Smooth muscle cell (in vitro differentiated cells): ENCODE data around the gene ZC3H12C. TPM values are rescaled to one million over a fixed set of nuclear protein-coding genes. Genes with fewer than 3 reads are reported as not detected.

Experiments
- DNase-seq: peaks from one replicate; lab custom pipeline; 2025; ENCODE audit not compliant: unreplicated experiment; lab: John Stamatoyannopoulos, UW
- H2AFZ ChIP-seq: fragments of 200-600 bp; sonication (generic); 2 replicates; pipeline ENCODE4 v1.6.0; 2016; ENCODE audit warnings: antibody characterized with exemption, low read depth, mild to moderate bottlenecking
- H3F3A ChIP-seq: fragments of 200-600 bp; sonication (generic); 2 replicates; pipeline ENCODE4 v1.6.0; 2017; ENCODE audit warnings: antibody characterized with exemption, low read depth
- H3K27ac ChIP-seq: fragments of 200-600 bp; sonication (generic); 2 replicates; pipeline ENCODE4 v1.5.1; 2016; ENCODE audit warnings: low read depth, mild to moderate bottlenecking
- H3K27me3 ChIP-seq: fragments of 200-600 bp; sonication (generic); 2 replicates; pipeline ENCODE4 v1.6.1; 2016; ENCODE audit warnings: low read depth, mild to moderate bottlenecking
- H3K36me3 ChIP-seq: fragments of 200-600 bp; sonication (generic); 2 replicates; pipeline ENCODE4 v1.5.1; 2016; ENCODE audit warnings: low read depth
- H3K4me1 ChIP-seq: fragments of 200-600 bp; sonication (generic); 2 replicates; pipeline ENCODE4 v1.5.1; 2016; ENCODE audit warnings: low read depth
- H3K4me2 ChIP-seq: fragments of 200-600 bp; sonication (generic); 2 replicates; pipeline ENCODE4 v1.6.0; 2016; ENCODE audit warnings: mild to moderate bottlenecking
- H3K4me3 ChIP-seq: fragments of 200-600 bp; sonication (generic); 2 replicates; pipeline ENCODE4 v1.5.1; 2016; ENCODE audit warnings: mild to moderate bottlenecking
- H3K79me2 ChIP-seq: fragments of 200-600 bp; sonication (generic); 2 replicates; pipeline ENCODE4 v1.6.0; 2016; ENCODE audit warnings: low read depth, mild to moderate bottlenecking
- H3K9ac ChIP-seq: fragments of 200-600 bp; sonication (generic); 2 replicates; pipeline ENCODE4 v1.6.0; 2016; ENCODE audit warnings: low read depth
- H3K9me3 ChIP-seq: fragments of 200-600 bp; sonication (generic); replicated peaks from 2 replicates; pipeline ENCODE4 v1.5.1; 2016; ENCODE audit warnings: low read depth
- H4K20me1 ChIP-seq: fragments of 200-600 bp; sonication (generic); 2 replicates; pipeline ENCODE4 v1.6.0; 2016; ENCODE audit warnings: low read depth
- CTCF ChIP-seq: fragments of 200-600 bp; sonication (generic); IDR thresholded peaks from 2 replicates; pipeline ENCODE4 v1.5.1; 2017; ENCODE audit warnings: borderline replicate concordance, mild to moderate bottlenecking, antibody characterized with exemption; ENCODE audit not compliant: insufficient read depth, poor library complexity, severe bottlenecking
- WGBS: methylation state at CpG from one replicate; pipeline ENCODE4 v1.1.7; 2016; ENCODE audit warnings: low lambda C conversion rate; 5-methylcytosine and 5-hydroxymethylcytosine counted together
- polyA plus RNA-seq: library from polyadenylated mRNA; unstranded; fragments of >200 nt; fragmentation: Nextera tagmentation; extraction: Ambion mirVana; gene quantifications from 2 replicates; pipeline ENCODE4 v1.2.1, GENCODE V29; 2016
- total RNA-seq: library from RNA; depleted of rRNA; stranded (reverse); fragments of >200 nt; gene quantifications from 2 replicates; pipeline ENCODE4 v1.2.3, GENCODE V29; 2014

Gene ZC3H12C
- total and polyA plus RNA-seq, 2 experiments from 2014 or later = 1.9 to 10.6 TPM

- H3K4me1 ChIP-seq = no peaks in the 10 kb centered on the region
Observed at GRCh38 chr11:110184456-110184855, 91.3 kb downstream of the ZC3H12C start.

GRCh38 chr11:110185121-110185591 lies 92.0 kb downstream of the ZC3H12C start:
- H3K27me3 ChIP-seq = no peaks in the 10 kb centered on the region
- H3K9me3 ChIP-seq = no peaks in the 10 kb centered on the region
- DNase-seq = no peak
- no peak overlapping the region for H2AFZ ChIP-seq
- H3K9ac ChIP-seq = no peak overlapping the region
- H3K27ac ChIP-seq = no peak overlapping the region
- no peak for TF ChIP-seq CTCF
- no peaks in the 10 kb centered on the region for H3K36me3 ChIP-seq
- 49% methylated on average over 3 of the region's 3 CpGs for WGBS
- no peaks in the 10 kb centered on the region for H4K20me1 ChIP-seq
- no peak overlapping the region for H3K4me3 ChIP-seq
- no peaks in the 10 kb centered on the region for H3K4me1 ChIP-seq
- no peaks in the 10 kb centered on the region for H3F3A ChIP-seq
- H3K79me2 ChIP-seq = no peaks in the 10 kb centered on the region
- peak overlapping the region; percentile 8 for H3K4me2 ChIP-seq

More at GRCh38 chr11:110184456-110184855, 91.3 kb downstream of the ZC3H12C start:
- H4K20me1 ChIP-seq = no peaks in the 10 kb centered on the region
- no peak overlapping the region for H3K9ac ChIP-seq
- WGBS = 94% methylated on average over 7 of the region's 7 CpGs
- H3K27ac ChIP-seq = no peak overlapping the region
- H3K27me3 ChIP-seq = no peaks in the 10 kb centered on the region
- no peaks in the 10 kb centered on the region for H3K9me3 ChIP-seq
- no peaks in the 10 kb centered on the region for H3K79me2 ChIP-seq
- no peaks in the 10 kb centered on the region for H3K36me3 ChIP-seq
- no peak overlapping the region for H3K4me3 ChIP-seq
- no peak for DNase-seq
- H3K4me2 ChIP-seq = no peak overlapping the region
- H3F3A ChIP-seq = no peaks in the 10 kb centered on the region
- no peak overlapping the region for H2AFZ ChIP-seq
- TF ChIP-seq CTCF = no peak

GRCh38 chr11:110185599-110185998 lies 92.4 kb downstream of the ZC3H12C start:
- H3K9me3 ChIP-seq = no peaks in the 10 kb centered on the region
- no peak overlapping the region for H2AFZ ChIP-seq
- 84% methylated on average over 7 of the region's 7 CpGs for WGBS
- H3K27me3 ChIP-seq = no peaks in the 10 kb centered on the region
- no peak for DNase-seq
- no peaks in the 10 kb centered on the region for H3K36me3 ChIP-seq
- no peak overlapping the region for H3K9ac ChIP-seq
- no peaks in the 10 kb centered on the region for H4K20me1 ChIP-seq
- H3K27ac ChIP-seq = no peak overlapping the region
- H3K4me2 ChIP-seq = no peak overlapping the region
- H3K4me1 ChIP-seq = no peaks in the 10 kb centered on the region
- H3F3A ChIP-seq = no peaks in the 10 kb centered on the region
- no peak for TF ChIP-seq CTCF
- H3K4me3 ChIP-seq = no peak overlapping the region
- H3K79me2 ChIP-seq = no peaks in the 10 kb centered on the region

- Histone ChIP-seq H3K4me3 (no peak overlapping the region), H3K79me2 (no peaks in the 10 kb centered on the region), H3K9ac (no peak overlapping the region), H3K4me1 (no peaks in the 10 kb centered on the region), H4K20me1 (no peaks in the 10 kb centered on the region), H3F3A (no peaks in the 10 kb centered on the region), H3K36me3 (no peaks in the 10 kb centered on the region), H3K27me3 (no peaks in the 10 kb centered on the region), H2AFZ (no peak overlapping the region), H3K4me2 (no peak overlapping the region), H3K9me3 (no peaks in the 10 kb centered on the region), H3K27ac (no peak overlapping the region)
- 94% methylated on average over 5 of the region's 5 CpGs for WGBS
- DNase-seq = no peak
- TF ChIP-seq CTCF = no peak
Observed at GRCh38 chr11:110186456-110186855, 93.3 kb downstream of the ZC3H12C start.
